Thyroid gland (tissue), 4 donors: Measurements from ENCODE around the gene ATG4D.

Experiments
- CTCF ChIP-seq, 6 experiments: fragments of 200-600 bp in 3 of 6; fragments of 450-650 bp in 3 of 6; sonication (generic) in 3 of 6; IDR thresholded peaks; one replicate each; pipeline ENCODE4 v1.5.1; 2016 to 2019; ENCODE audit warnings: antibody characterized with exemption in 6 of 6, mild to moderate bottlenecking in 2 of 6, inconsistent platforms in 1 of 6, moderate library complexity in 1 of 6
- POLR2A ChIP-seq, 2 donors: fragments of 450-650 bp; IDR thresholded peaks; one replicate each; pipeline ENCODE4 v1.6.1; 2017; ENCODE audit warnings: antibody characterized with exemption in 2 of 2, mild to moderate bottlenecking in 2 of 2, moderate library complexity in 1 of 2

GRCh38 chr19:10538204-10538983 lies 5.3 kb upstream of the ATG4D start:
- TF ChIP-seq POLR2A (IDR thresholded peaks at IDR 0.05), result no peak
- TF ChIP-seq CTCF (IDR thresholded peaks at IDR 0.05), result no peak
